Panc1 (cell line): ENCODE measurements around the gene BTRC. TPM values are rescaled to one million over a fixed set of nuclear protein-coding genes. Genes with fewer than 3 reads are reported as not detected.

Experiments used
- ATAC-seq: fragments of 200-7000 bp; cut with Tn5 transposase; 2 replicates; pipeline ENCODE4 v1.9.1; 2020; ENCODE audit warnings: mild to moderate bottlenecking, moderate library complexity
- BruUV-seq: library from RNA; stranded (reverse); fragments of 400-500 nt; replicated peaks from 2 replicates; lab custom pipeline; 2021; lab: Mats Ljungman, UMichigan
- CTCF ChIA-PET: fragments of 300-600 bp; sonication (Branson Sonifier 250); formaldehyde crosslinking; loops from one replicate; lab custom pipeline; 2022; ENCODE audit warnings: antibody characterized with exemption; lab: Charles Lee
- POLR2A ChIA-PET: fragments of 300-600 bp; sonication (Branson Sonifier 250); formaldehyde crosslinking; loops from one replicate; lab custom pipeline; 2022; ENCODE audit warnings: antibody characterized with exemption; lab: Charles Lee
- DNase-seq: peaks from one replicate; pipeline ENCODE4 v3.0.0-alpha.2; 2010; ENCODE audit warnings: low read depth, low spot score
- H3K27ac ChIP-seq: 2 replicates; pipeline ENCODE4 v1.5.1; 2011; ENCODE audit warnings: mild to moderate bottlenecking, low read length, inconsistent platforms
- H3K27me3 ChIP-seq: fragments of 200-500 bp; sonication (Bioruptor generic); 2 replicates; pipeline ENCODE4 v1.6.0; 2014; ENCODE audit warnings: low read length, inconsistent platforms; ENCODE audit not compliant: control insufficient read depth, insufficient read depth
- H3K36me3 ChIP-seq: fragments of 200-500 bp; sonication (Bioruptor generic); 2 replicates; pipeline ENCODE4 v1.5.1; 2014; ENCODE audit warnings: inconsistent platforms, mild to moderate bottlenecking, low read length, moderate library complexity; ENCODE audit not compliant: control insufficient read depth, insufficient read depth
- H3K4me1 ChIP-seq: 2 replicates; pipeline ENCODE4 v1.5.1; 2011; ENCODE audit warnings: inconsistent platforms, mild to moderate bottlenecking, low read length, moderate library complexity; ENCODE audit not compliant: control insufficient read depth, insufficient read depth
- H3K4me3 ChIP-seq, 2 experiments: 2 replicates each; pipeline ENCODE4 v1.5.1; 2011 to 2012; ENCODE audit warnings: low read depth in 2 of 2, low read length in 2 of 2, mild to moderate bottlenecking in 2 of 2, inconsistent platforms in 1 of 2, moderate library complexity in 1 of 2
- H3K9me3 ChIP-seq: fragments of 200-500 bp; sonication (Bioruptor generic); 2 replicates; pipeline ENCODE4 v1.5.1; 2014; ENCODE audit warnings: low read depth, mild to moderate bottlenecking, inconsistent platforms, low read length, moderate library complexity; ENCODE audit not compliant: control insufficient read depth, insufficient read depth
- POLR2AphosphoS5 ChIP-seq: IDR thresholded peaks from 2 replicates; pipeline ENCODE4 v1.6.1; 2012; ENCODE audit warnings: mild to moderate bottlenecking, low read depth, low read length, moderate library complexity
- REST ChIP-seq, 2 experiments: IDR thresholded peaks; 2 replicates each; pipeline ENCODE4 v1.6.1; 2011 to 2012; ENCODE audit warnings: low read depth in 2 of 2, control low read depth in 1 of 2, low read length in 1 of 2, mild to moderate bottlenecking in 1 of 2, moderate library complexity in 1 of 2; ENCODE audit not compliant: insufficient read depth in 1 of 2
- SIN3A ChIP-seq: IDR thresholded peaks from 2 replicates; pipeline ENCODE4 v1.6.1; 2012; ENCODE audit warnings: low read depth, mild to moderate bottlenecking, low read length, moderate library complexity, borderline replicate concordance; ENCODE audit not compliant: insufficient read depth
- TCF7L2 ChIP-seq: IDR thresholded peaks from 2 replicates; pipeline ENCODE4 v1.6.1; 2011; ENCODE audit warnings: mild to moderate bottlenecking, low read depth, low read length, inconsistent platforms
- in situ Hi-C: cut with HindIII; loops from 2 replicates; pipeline ENCODE4 v1.10.0; 2016; ENCODE audit warnings: low sequenced_read_pairs, low pct_unique_long_range_greater_than_20kb
- intact Hi-C: fragments of 100-400 bp; cut with micrococcal nuclease; formaldehyde crosslinking; loops from one replicate; pipeline ENCODE4 v1.10.0; 2022; ENCODE audit not compliant: unreplicated experiment
- total RNA-seq: library from RNA; stranded (reverse); gene quantifications from one replicate; pipeline ENCODE4 v1.2.1, GENCODE V29; 2021; ENCODE audit not compliant: unreplicated experiment
- TF ChIP-seq, protein P1 (sequence below): fragments of 450-650 bp; IDR thresholded peaks from 2 replicates; pipeline ENCODE4 v1.5.1; 2017; ENCODE audit warnings: mild to moderate bottlenecking

BTRC gene
- total RNA-seq, 1 experiment from 2014 or later: 22.1 TPM

DNA sequence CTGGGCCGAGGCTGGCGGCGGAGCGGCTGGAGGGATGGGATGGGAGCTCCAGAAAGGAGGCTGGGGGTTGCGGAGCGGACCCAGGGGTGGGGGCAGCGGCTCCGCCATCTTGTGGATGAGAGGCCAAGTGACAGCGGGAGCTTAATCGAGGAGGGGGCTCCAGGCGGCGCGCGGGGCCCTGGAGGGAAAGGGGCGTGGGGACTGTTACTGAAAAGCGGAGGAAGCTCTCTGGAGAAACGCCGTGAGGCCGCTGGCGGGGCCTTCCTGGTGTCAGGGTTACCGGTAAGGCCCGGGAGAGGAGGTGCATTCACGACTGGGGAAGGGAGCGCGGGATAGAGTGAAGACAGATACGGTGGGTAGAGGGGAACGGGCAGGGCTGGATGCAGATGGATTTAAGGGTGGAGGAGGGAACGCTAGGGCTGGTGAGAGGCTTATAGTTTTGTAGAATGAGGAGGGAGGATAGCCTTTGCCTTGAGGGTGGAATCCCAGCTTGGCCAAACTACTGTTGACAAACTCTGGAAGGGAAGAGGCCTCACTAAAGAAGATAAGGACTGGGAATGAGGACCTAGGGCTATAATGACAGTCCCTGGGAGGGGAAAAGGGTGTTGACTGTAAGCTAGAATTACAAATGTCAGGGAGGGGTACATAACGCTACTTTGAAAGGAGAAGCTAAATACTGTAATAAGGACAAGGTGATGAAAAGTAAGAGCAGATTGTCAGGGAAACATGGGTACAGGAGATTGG, 535 bp downstream of the BTRC start:
- ChIA-PET CTCF (no interaction called here), POLR2A (interaction anchor here (0.6 kb wide), 2 partner anchors 10 to 77 kb away, joined by 3 to 5 read pairs; no protein-coding TSS in a partner anchor)
- TF ChIP-seq, protein P1, sequence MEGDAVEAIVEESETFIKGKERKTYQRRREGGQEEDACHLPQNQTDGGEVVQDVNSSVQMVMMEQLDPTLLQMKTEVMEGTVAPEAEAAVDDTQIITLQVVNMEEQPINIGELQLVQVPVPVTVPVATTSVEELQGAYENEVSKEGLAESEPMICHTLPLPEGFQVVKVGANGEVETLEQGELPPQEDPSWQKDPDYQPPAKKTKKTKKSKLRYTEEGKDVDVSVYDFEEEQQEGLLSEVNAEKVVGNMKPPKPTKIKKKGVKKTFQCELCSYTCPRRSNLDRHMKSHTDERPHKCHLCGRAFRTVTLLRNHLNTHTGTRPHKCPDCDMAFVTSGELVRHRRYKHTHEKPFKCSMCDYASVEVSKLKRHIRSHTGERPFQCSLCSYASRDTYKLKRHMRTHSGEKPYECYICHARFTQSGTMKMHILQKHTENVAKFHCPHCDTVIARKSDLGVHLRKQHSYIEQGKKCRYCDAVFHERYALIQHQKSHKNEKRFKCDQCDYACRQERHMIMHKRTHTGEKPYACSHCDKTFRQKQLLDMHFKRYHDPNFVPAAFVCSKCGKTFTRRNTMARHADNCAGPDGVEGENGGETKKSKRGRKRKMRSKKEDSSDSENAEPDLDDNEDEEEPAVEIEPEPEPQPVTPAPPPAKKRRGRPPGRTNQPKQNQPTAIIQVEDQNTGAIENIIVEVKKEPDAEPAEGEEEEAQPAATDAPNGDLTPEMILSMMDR: no peak
- TF ChIP-seq TCF7L2 (no peak), REST (IDR thresholded peaks at IDR 0.05; ENCODE audit: insufficient read depth in 1 of 2, low read depth in 2 of 2, low read length in 1 of 2) (no peak), SIN3A (no peak), POLR2AphosphoS5 (no peak)
- Histone ChIP-seq H3K4me3 (peak overlapping the region; percentile 70 to 77), H3K27ac (peak overlapping the region; percentile 79), H3K9me3 (no peaks in the 10 kb centered on the region), H3K27me3 (no peaks in the 10 kb centered on the region), H3K4me1 (peaks cover 9% of the 10 kb centered on the region; the same call in 1 of the 2 replicates), H3K36me3 (peaks cover 7% of the 10 kb centered on the region; the same call in 1 of the 2 replicates)
- ATAC-seq: peak; percentile 63
- in situ Hi-C loops (no loop called here), intact Hi-C loops (no loop called here)
- DNase-seq: no peak
- no TSS peak for BruUV-seq

DNA sequence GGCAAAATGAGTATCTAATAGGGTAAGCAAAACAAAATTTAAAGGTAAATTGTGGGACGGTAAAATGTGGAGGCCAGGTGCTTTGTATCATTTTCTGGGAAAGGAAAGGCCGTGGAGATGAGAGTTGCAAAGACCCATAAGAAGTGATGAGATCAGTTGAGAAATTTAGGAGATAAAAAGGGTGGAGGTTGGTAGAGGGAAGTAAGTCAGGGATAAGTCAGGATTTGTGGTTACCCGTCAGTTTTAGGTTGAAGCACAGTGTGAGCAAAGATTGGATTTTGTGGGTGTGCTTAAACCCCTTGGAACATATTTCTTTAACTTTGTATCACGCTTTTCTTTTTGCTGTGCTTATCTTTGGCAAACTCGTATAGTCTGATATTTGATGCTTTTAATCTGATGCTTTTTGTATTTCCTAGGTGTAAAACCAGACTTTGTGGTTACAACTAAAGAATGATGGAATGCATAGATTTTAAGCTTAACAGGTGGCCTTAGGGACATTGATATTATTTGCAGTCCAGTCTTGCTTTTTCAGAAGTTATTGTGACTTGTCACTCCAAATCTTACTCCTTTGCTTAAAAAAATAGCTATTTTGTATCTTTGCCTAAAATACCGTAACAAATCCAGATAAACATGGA, 1.2 kb downstream of the BTRC start:
- ATAC-seq (no peak), DNase-seq (no peak)
- BruUV-seq: TSS peak; percentile 82
- Histone ChIP-seq H3K36me3 (peaks cover 7% of the 10 kb centered on the region; the same call in 1 of the 2 replicates), H3K27me3 (no peaks in the 10 kb centered on the region), H3K4me3 (peak overlapping the region; percentile 70 to 77), H3K27ac (peak overlapping the region; percentile 79), H3K4me1 (peaks cover 9% of the 10 kb centered on the region; the same call in 1 of the 2 replicates), H3K9me3 (no peaks in the 10 kb centered on the region)
- ChIA-PET POLR2A (no interaction called here), CTCF (no interaction called here)
- intact Hi-C loops (no loop called here), in situ Hi-C loops (no loop called here)
- no peak for TF ChIP-seq SIN3A
- TF ChIP-seq REST (IDR thresholded peaks at IDR 0.05; ENCODE audit: insufficient read depth in 1 of 2, low read depth in 2 of 2, low read length in 1 of 2): no peak
- TF ChIP-seq, protein P1: no peak
- TF ChIP-seq TCF7L2: no peak
- TF ChIP-seq POLR2AphosphoS5: no peak
